Naive thymus-derived CD4-positive, alpha-beta T cell (primary cell): ENCODE data around the gene PREB. TPM values are rescaled to one million over a fixed set of nuclear protein-coding genes. Genes with fewer than 3 reads are reported as not detected.
A peak's percentile ranks its signal among the peaks of the same experiment; 100 is the strongest.

Source experiments
- ATAC-seq: fragments of 150-1000 bp; cut with Tn5 transposase; 2 replicates; pipeline ENCODE4 v1.10.0; 2021; ENCODE audit warnings: mild to moderate bottlenecking, moderate library complexity
- CTCF ChIA-PET: fragments of 350-600 bp; sonication (Branson Sonifier 250); formaldehyde crosslinking; loops from one replicate; lab custom pipeline; 2021; ENCODE audit warnings: antibody characterized with exemption; lab: Charles Lee
- POLR2A ChIA-PET: fragments of 350-600 bp; sonication (Branson Sonifier 250); formaldehyde crosslinking; loops from one replicate; lab custom pipeline; 2021; ENCODE audit warnings: antibody characterized with exemption, inconsistent platforms; lab: Charles Lee
- DNase-seq, 9 donors: peaks; one replicate each; pipeline versions ENCODE4 v3.0.0 to v3.0.0-alpha.2; 2020 to 2022; ENCODE audit warnings: mixed read lengths in 1 of 9
- H3K27ac ChIP-seq: one replicate; pipeline ENCODE4 v1.7.0; 2013; ENCODE audit warnings: mild to moderate bottlenecking, low read depth, low read length, moderate library complexity
- H3K27me3 ChIP-seq, 2 donors: one replicate each; pipeline ENCODE4 v1.7.0; 2013; ENCODE audit warnings: low read length in 2 of 2, mild to moderate bottlenecking in 2 of 2, moderate library complexity in 2 of 2; ENCODE audit not compliant: control insufficient read depth in 2 of 2, insufficient read depth in 2 of 2
- H3K36me3 ChIP-seq, 3 experiments: 1 replicate in 2 of 3; 2 replicates in 1 of 3; pipeline ENCODE4 v1.7.0; 2013; ENCODE audit warnings: low read length in 3 of 3, mild to moderate bottlenecking in 3 of 3, moderate library complexity in 1 of 3; ENCODE audit not compliant: insufficient read depth in 3 of 3, control insufficient read depth in 2 of 3
- H3K4me1 ChIP-seq, 2 donors: one replicate each; pipeline ENCODE4 v1.7.0; 2013; ENCODE audit warnings: low read length in 2 of 2, mild to moderate bottlenecking in 2 of 2, moderate library complexity in 1 of 2; ENCODE audit not compliant: control insufficient read depth in 2 of 2, insufficient read depth in 2 of 2
- H3K4me3 ChIP-seq: 2 replicates; pipeline ENCODE4 v1.7.0; 2013; ENCODE audit warnings: mild to moderate bottlenecking, low read length
- H3K9me3 ChIP-seq, 3 experiments: 1 replicate in 2 of 3; 2 replicates in 1 of 3; pipeline ENCODE4 v1.7.0; 2013; ENCODE audit warnings: low read length in 3 of 3; ENCODE audit not compliant: control insufficient read depth in 2 of 3
- H3K27ac Mint-ChIP-seq, 9 donors: one replicate each; pipeline ENCODE4 v1.8.0; 2020 to 2022; ENCODE audit warnings: mixed read lengths in 9 of 9, mild to moderate bottlenecking in 8 of 9, moderate library complexity in 5 of 9, inconsistent platforms in 2 of 9
- H3K27me3 Mint-ChIP-seq, 5 donors: one replicate each; pipeline ENCODE4 v1.8.0; 2021 to 2022; ENCODE audit warnings: mixed read lengths in 5 of 5, mild to moderate bottlenecking in 1 of 5
- H3K36me3 Mint-ChIP-seq, 5 donors: one replicate each; pipeline ENCODE4 v1.8.0; 2020 to 2022; ENCODE audit warnings: mixed read lengths in 5 of 5, mild to moderate bottlenecking in 3 of 5, inconsistent platforms in 1 of 5
- H3K4me1 Mint-ChIP-seq, 7 donors: one replicate each; pipeline ENCODE4 v1.8.0; 2020 to 2022; ENCODE audit warnings: mixed read lengths in 7 of 7, mild to moderate bottlenecking in 3 of 7, inconsistent platforms in 1 of 7
- H3K4me3 Mint-ChIP-seq, 10 donors: one replicate each; pipeline ENCODE4 v1.8.0; 2020 to 2022; ENCODE audit warnings: mild to moderate bottlenecking in 10 of 10, mixed read lengths in 10 of 10, moderate library complexity in 6 of 10, inconsistent platforms in 2 of 10
- H3K9me3 Mint-ChIP-seq, 11 donors: one replicate each; pipeline ENCODE4 v1.8.0; 2020 to 2022; ENCODE audit warnings: mixed read lengths in 11 of 11, mild to moderate bottlenecking in 4 of 11, inconsistent platforms in 1 of 11, moderate library complexity in 1 of 11
- intact Hi-C, 2 donors: fragments of 100-400 bp; cut with micrococcal nuclease; formaldehyde crosslinking; loops; one replicate each; pipeline ENCODE4 v1.15.1; 2023
- polyA plus RNA-seq, 2 donors: library from polyadenylated mRNA; unstranded; fragments of 300-500 nt; fragmentation: Illumina TruSeq; gene quantifications; one replicate each; pipeline ENCODE4 v1.2.3, GENCODE V29; 2021
- total RNA-seq, 6 experiments: library from RNA in 5 of 6; stranded (reverse) in 5 of 6; gene quantifications; 1 replicate in 5 of 6; 2 replicates in 1 of 6; pipeline ENCODE4 v1.2.3 and lab custom pipeline; 2021 to 2026

PREB gene
- total and polyA plus RNA-seq, 7 experiments from 2014 or later = 25.4 to 72.3 (median 53.2) TPM

DNA sequence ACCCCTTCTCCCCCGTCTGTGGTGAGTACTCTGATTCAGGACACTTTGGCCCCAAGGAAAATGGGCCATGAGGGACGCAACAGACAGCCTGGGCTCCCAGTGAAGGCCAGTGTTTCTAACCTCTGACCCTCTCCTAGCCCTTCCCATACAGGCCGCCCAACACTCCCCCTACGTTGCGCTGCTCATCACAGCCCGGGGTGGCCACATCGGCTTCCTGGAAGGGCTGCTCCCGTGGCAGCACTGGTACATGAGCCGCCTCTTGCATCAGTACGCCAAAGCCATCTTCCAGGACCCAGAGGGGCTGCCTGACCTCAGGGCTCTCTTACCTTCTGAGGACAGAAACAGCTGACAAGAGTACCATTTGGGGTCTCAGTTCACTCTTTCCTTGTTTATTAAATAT lies 4.0 kb downstream of the PREB start:
- no peak overlapping the region for H3K4me3 Mint-ChIP-seq

DNA sequence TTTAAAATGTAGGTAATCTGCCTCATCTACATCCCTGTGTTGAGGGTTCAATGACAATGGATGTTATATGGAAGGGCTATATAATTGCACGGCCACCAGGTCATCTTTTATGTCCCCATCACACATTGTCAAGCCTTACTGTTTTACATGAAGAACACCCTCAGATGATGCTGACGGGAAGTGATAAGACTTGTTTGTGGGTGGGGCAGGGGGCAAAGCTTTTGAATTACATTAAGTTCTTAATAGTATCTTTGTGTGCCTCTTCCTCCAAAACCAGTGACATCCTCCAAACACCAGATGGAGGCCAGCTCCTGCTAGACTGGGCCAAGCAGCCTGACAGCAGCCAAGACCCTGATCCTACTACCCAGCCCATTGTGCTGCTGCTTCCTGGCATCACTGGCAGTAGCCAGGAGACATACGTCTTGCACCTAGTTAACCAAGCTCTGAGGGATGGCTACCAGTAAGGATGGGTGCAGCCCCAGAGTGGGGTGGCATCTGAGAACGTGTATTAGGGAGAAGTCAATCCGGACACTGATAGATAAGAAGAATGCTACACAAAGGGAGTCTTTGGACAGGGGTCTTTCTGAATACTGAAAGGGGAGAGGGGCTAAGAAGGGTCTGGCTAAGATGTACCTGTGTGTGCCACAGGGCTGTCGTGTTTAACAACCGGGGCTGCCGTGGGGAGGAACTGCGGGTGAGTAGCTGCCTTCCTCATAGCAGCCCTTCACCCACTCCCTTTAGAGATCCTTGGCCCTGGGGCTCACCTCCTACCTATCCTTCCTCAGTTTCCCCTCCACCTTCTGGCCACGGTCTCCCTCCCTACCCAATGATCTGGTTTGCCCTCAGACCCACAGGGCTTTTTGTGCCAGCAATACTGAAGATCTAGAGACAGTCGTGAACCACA lies 5.5 kb downstream of the PREB start:
- Mint-ChIP-seq H3K36me3 (peaks cover 0 to 10% (median 0%) of the 10 kb centered on the region in 5 donors), H3K4me3 (peak overlapping the region in 1 of 10 donors; percentile 12), H3K9me3 (peaks cover 0 to 1% (median 0%) of the 10 kb centered on the region in 11 donors), H3K27me3 (no peaks in the 10 kb centered on the region), H3K4me1 (peaks cover 10 to 28% (median 20%) of the 10 kb centered on the region in 7 donors), H3K27ac (peak overlapping the region in 5 of 9 donors; percentile 9 to 68 (median 46))
- no peak for ATAC-seq
- Histone ChIP-seq H3K36me3 (peaks cover 0 to 35% (median 0%) of the 10 kb centered on the region in 3 experiments), H3K4me1 (peaks cover 13 to 15% of the 10 kb centered on the region in 2 donors), H3K27ac (no peak overlapping the region), H3K9me3 (no peaks in the 10 kb centered on the region), H3K27me3 (no peaks in the 10 kb centered on the region), H3K4me3 (no peak overlapping the region)
- ChIA-PET CTCF (no interaction called here), POLR2A (no interaction called here)
- intact Hi-C loops = no loop called here
- no peak for DNase-seq

More for the DNA sequence above, 4.0 kb downstream of the PREB start:
- Mint-ChIP-seq H3K36me3 (peaks cover 0 to 11% (median 4%) of the 10 kb centered on the region in 5 donors), H3K9me3 (peaks cover 0 to 4% (median 0%) of the 10 kb centered on the region in 11 donors), H3K27me3 (no peaks in the 10 kb centered on the region), H3K27ac (peak overlapping the region in 2 of 9 donors; percentile 33 to 62), H3K4me1 (peaks cover 10 to 31% (median 21%) of the 10 kb centered on the region in 7 donors)
- POLR2A ChIA-PET = no interaction called here
- Histone ChIP-seq H3K27me3 (no peaks in the 10 kb centered on the region), H3K27ac (no peak overlapping the region), H3K4me3 (no peak overlapping the region), H3K4me1 (peaks cover 12 to 13% of the 10 kb centered on the region in 2 donors), H3K9me3 (no peaks in the 10 kb centered on the region), H3K36me3 (peaks cover 0 to 40% (median 0%) of the 10 kb centered on the region in 3 experiments)
- CTCF ChIA-PET = no interaction called here
- no peak for DNase-seq
- intact Hi-C loops = loop anchor here in 1 of 2 donors (5.0 kb wide), 1 partner anchor 343 kb away; the partner anchor contains the start of gene CENPA
- ATAC-seq = no peak

DNA sequence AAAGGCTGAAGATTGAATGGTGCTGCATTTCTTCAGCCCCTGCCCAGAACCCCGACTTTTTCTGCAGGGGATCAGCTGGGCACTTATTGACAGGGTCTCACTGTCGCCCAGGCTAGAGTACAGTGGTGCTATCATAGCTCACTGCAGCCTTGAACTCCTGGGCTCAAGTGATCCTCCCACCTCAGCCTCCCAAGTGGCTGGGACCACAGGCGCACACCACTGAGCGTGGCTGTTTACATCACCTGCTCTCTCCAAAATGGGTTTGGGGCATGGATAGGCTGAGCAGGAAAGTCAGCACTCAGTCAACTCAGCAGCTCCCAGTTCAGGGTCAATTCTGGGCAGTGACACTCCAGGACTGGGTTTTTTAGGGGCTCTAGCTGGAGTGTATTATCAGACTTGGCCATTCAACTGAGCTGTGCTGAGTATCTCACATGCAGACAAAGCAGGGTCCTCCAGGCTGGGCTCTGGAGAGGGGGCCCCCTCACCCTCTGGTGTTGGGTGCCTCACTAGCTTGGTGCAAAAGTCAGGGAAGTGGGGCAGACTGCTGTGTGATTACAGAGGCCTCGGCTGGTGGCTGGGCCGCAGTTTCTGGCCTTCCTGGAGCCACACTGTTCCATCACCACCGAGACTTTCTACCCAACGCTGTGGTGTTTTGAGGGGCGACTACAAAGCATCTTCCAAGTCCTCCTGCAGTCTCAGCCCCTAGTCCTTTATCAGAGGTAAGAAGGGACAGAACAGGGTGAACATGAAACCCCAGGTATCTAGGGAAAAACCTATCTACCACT lies 6.4 kb downstream of the PREB start:
- DNase-seq = no peak
- CTCF ChIA-PET = no interaction called here
- Histone ChIP-seq H3K4me3 (no peak overlapping the region), H3K4me1 (peaks cover 4 to 10% of the 10 kb centered on the region in 2 donors), H3K27me3 (no peaks in the 10 kb centered on the region), H3K9me3 (no peaks in the 10 kb centered on the region), H3K36me3 (peaks cover 0 to 34% (median 0%) of the 10 kb centered on the region in 3 experiments), H3K27ac (no peak overlapping the region)
- intact Hi-C loops = no loop called here
- Mint-ChIP-seq H3K27me3 (peaks cover 0 to 4% (median 0%) of the 10 kb centered on the region in 5 donors), H3K27ac (peak overlapping the region in 1 of 9 donors; percentile 14), H3K36me3 (peaks cover 0 to 10% (median 0%) of the 10 kb centered on the region in 5 donors), H3K4me3 (peak overlapping the region in 1 of 10 donors; percentile 12), H3K4me1 (peaks cover 8 to 26% (median 16%) of the 10 kb centered on the region in 7 donors), H3K9me3 (peaks cover 0 to 1% (median 0%) of the 10 kb centered on the region in 11 donors)
- POLR2A ChIA-PET = no interaction called here
- ATAC-seq = no peak

DNA sequence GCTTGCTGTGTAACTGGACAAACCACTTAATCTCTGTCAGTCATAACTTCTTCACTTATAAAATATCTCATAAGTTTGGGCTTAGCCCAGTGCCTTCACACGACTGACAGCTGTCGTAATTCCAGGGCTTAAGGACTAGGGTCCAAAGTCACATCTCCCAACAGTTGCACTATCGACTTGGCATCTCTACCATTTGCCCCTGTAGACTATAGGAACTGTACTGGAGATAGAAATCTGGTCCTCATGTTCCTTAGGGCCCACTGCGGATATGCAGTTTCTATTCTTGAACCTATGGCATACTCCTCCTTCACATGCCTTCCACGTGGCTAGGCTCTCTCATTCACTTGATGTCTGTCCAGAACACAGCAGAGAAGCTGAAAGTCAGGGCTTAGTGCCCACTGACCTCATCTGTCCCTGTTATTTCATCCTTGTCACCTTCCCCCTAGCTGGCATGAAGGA lies 8.2 kb downstream of the PREB start:
- H3K9me3 Mint-ChIP-seq = peaks cover 0 to 1% (median 0%) of the 10 kb centered on the region in 11 donors
- peaks cover 0 to 4% (median 0%) of the 10 kb centered on the region in 5 donors for H3K36me3 Mint-ChIP-seq
- no peak overlapping the region for H3K4me3 Mint-ChIP-seq
- peaks cover 0 to 11% of the 10 kb centered on the region in 2 donors for H3K4me1 ChIP-seq
- ChIA-PET POLR2A (interaction anchor here (3.9 kb wide), 1 partner anchor 8 kb away, joined by 49 read pairs; the partner anchor contains the start of gene PREB), CTCF (interaction anchor here (0.6 kb wide), 1 partner anchor 28 kb away, joined by 4 read pairs; no protein-coding TSS in a partner anchor)
- ATAC-seq (no peak), DNase-seq (no peak)
- no peak overlapping the region for H3K27ac ChIP-seq
- H3K27me3 Mint-ChIP-seq = peaks cover 0 to 20% (median 0%) of the 10 kb centered on the region in 5 donors
- peaks cover 0 to 19% (median 0%) of the 10 kb centered on the region in 3 experiments for H3K36me3 ChIP-seq
- H3K27me3 ChIP-seq = no peaks in the 10 kb centered on the region
- H3K27ac Mint-ChIP-seq = peak overlapping the region in 2 of 9 donors; percentile 9 to 15
- no peak overlapping the region for H3K4me3 ChIP-seq
- peaks cover 9 to 26% (median 15%) of the 10 kb centered on the region in 7 donors for H3K4me1 Mint-ChIP-seq
- H3K9me3 ChIP-seq = no peaks in the 10 kb centered on the region
- intact Hi-C loops = no loop called here

DNA sequence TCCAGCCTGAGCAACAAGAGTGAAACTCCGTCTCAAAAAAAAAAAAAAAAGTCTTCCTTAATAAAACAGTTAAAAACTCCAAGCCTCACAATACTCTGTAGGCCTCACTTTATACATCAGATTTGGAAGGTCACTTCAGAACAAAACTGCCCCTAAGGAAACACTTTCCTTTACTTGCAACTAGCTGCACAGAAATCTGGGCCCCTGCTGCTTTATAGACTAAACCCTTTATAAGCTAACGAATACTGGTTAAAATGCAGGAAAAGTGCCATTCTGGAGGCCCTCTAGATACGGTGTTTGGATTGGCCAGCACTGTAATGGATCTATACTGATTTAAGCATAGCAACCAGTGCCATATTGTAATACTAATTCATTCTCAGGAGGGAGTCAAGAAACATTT lies 9.3 kb downstream of the PREB start:
- H3K27ac Mint-ChIP-seq = peak overlapping the region in 2 of 9 donors; percentile 38 to 62
- intact Hi-C loops = no loop called here
- Histone ChIP-seq H3K36me3 (peaks cover 0 to 7% (median 0%) of the 10 kb centered on the region in 3 experiments), H3K9me3 (no peaks in the 10 kb centered on the region), H3K4me1 (peaks cover 0 to 11% of the 10 kb centered on the region in 2 donors), H3K4me3 (no peak overlapping the region), H3K27ac (no peak overlapping the region), H3K27me3 (no peaks in the 10 kb centered on the region)
- H3K27me3 Mint-ChIP-seq = peaks cover 2 to 28% (median 2%) of the 10 kb centered on the region in 5 donors
- ChIA-PET POLR2A (interaction anchor here (0.6 to 3.9 kb wide), 6 partner anchors 9 to 1091 kb away, joined by 3 to 49 read pairs (median 5); partner anchors contain the start of genes OST4, PREB and RAB10), CTCF (no interaction called here)
- peaks cover 9 to 21% (median 13%) of the 10 kb centered on the region in 7 donors for H3K4me1 Mint-ChIP-seq
- peak overlapping the region in 3 of 10 donors; percentile 27 to 66 (median 61) for H3K4me3 Mint-ChIP-seq
- peaks cover 0 to 3% (median 0%) of the 10 kb centered on the region in 5 donors for H3K36me3 Mint-ChIP-seq
- DNase-seq = no peak
- peaks cover 0 to 1% (median 0%) of the 10 kb centered on the region in 11 donors for H3K9me3 Mint-ChIP-seq
- ATAC-seq = no peak
